CD4-positive, alpha-beta T cell (primary cell): ENCODE results near the gene LRRC42. TPM values are rescaled to one million over a fixed set of nuclear protein-coding genes. Genes with fewer than 3 reads are reported as not detected.

Source experiments
- ATAC-seq: fragments of 200-7000 bp; cut with Tn5 transposase; one replicate; pipeline ENCODE4 v1.10.0; 2022; ENCODE audit warnings: mild to moderate bottlenecking; ENCODE audit not compliant: poor library complexity
- CTCF ChIA-PET: fragments of 350-600 bp; sonication (Branson Sonifier 250); formaldehyde crosslinking; loops from one replicate; lab custom pipeline; 2021; ENCODE audit warnings: antibody characterized with exemption, inconsistent platforms; lab: Charles Lee
- POLR2A ChIA-PET: fragments of 350-600 bp; sonication (Branson Sonifier 250); formaldehyde crosslinking; loops from one replicate; lab custom pipeline; 2021; ENCODE audit warnings: antibody characterized with exemption, inconsistent platforms; lab: Charles Lee
- DNase-seq, 14 experiments: peaks; one replicate each; pipeline ENCODE4 v3.0.0-alpha.2; 2013 to 2020; ENCODE audit warnings: mixed read lengths in 2 of 14
- H3K27ac ChIP-seq, 2 donors: one replicate each; pipeline versions ENCODE4 v1.5.1 to v1.7.0; 2013; ENCODE audit warnings: low read length in 2 of 2, low read depth in 1 of 2, mild to moderate bottlenecking in 1 of 2
- H3K27me3 ChIP-seq, 2 experiments: 1 replicate in 1 of 2; 2 replicates in 1 of 2; pipeline versions ENCODE4 v1.6.1 to v1.7.0; 2013; ENCODE audit warnings: low read length in 2 of 2, control low read depth in 1 of 2, mild to moderate bottlenecking in 1 of 2, moderate library complexity in 1 of 2; ENCODE audit not compliant: insufficient read depth in 2 of 2, control insufficient read depth in 1 of 2
- H3K36me3 ChIP-seq: one replicate; pipeline ENCODE4 v1.6.1; 2013; ENCODE audit warnings: low read length, control low read depth; ENCODE audit not compliant: insufficient read depth
- H3K4me1 ChIP-seq: one replicate; pipeline ENCODE4 v1.6.1; 2013; ENCODE audit warnings: low read length, control low read depth; ENCODE audit not compliant: insufficient read depth
- H3K4me3 ChIP-seq: one replicate; pipeline ENCODE4 v1.5.1; 2013; ENCODE audit warnings: mild to moderate bottlenecking, low read length, moderate library complexity
- H3K9me3 ChIP-seq, 2 experiments: 1 replicate in 1 of 2; 2 replicates in 1 of 2; pipeline versions ENCODE4 v1.6.1 to v1.7.0; 2013; ENCODE audit warnings: low read length in 2 of 2, mild to moderate bottlenecking in 2 of 2, control low read depth in 1 of 2, moderate library complexity in 1 of 2; ENCODE audit not compliant: control insufficient read depth in 1 of 2, insufficient read depth in 1 of 2
- H3K27ac Mint-ChIP-seq: one replicate; pipeline ENCODE4 v1.8.0; 2020; ENCODE audit warnings: mixed read lengths
- H3K27me3 Mint-ChIP-seq: one replicate; pipeline ENCODE4 v1.8.0; 2021; ENCODE audit warnings: mixed read lengths
- H3K36me3 Mint-ChIP-seq: one replicate; pipeline ENCODE4 v1.8.0; 2021; ENCODE audit warnings: low read depth, mixed read lengths
- H3K4me1 Mint-ChIP-seq: one replicate; pipeline ENCODE4 v1.8.0; 2021; ENCODE audit warnings: low read depth, mixed read lengths
- H3K4me3 Mint-ChIP-seq: one replicate; pipeline ENCODE4 v1.8.0; 2020; ENCODE audit warnings: mild to moderate bottlenecking, mixed read lengths
- H3K9me3 Mint-ChIP-seq: one replicate; pipeline ENCODE4 v1.8.0; 2020; ENCODE audit warnings: mixed read lengths
- intact Hi-C, 2 experiments: fragments of 100-400 bp; cut with DNase I in 1 of 2; cut with micrococcal nuclease in 1 of 2; formaldehyde crosslinking; loops; one replicate each; pipeline versions ENCODE4 v1.15.1 to v1.9.0; 2023 to 2025; cut with DNase I, micrococcal nuclease
- total RNA-seq, 174 experiments: library from RNA in 2 of 174; stranded (reverse) in 2 of 174; gene quantifications; one replicate each; pipeline ENCODE4 v1.2.3 and lab custom pipeline; 2021 to 2026
- TF ChIP-seq, protein P1 (sequence below): fragments of 200-600 bp; IDR thresholded peaks from one replicate; pipeline ENCODE4 v1.8.0; 2022; ENCODE audit warnings: antibody characterized with exemption, mild to moderate bottlenecking

Gene LRRC42
- total RNA-seq, 2 experiments from 2014 or later = 3.9 to 5.0 TPM

DNA sequence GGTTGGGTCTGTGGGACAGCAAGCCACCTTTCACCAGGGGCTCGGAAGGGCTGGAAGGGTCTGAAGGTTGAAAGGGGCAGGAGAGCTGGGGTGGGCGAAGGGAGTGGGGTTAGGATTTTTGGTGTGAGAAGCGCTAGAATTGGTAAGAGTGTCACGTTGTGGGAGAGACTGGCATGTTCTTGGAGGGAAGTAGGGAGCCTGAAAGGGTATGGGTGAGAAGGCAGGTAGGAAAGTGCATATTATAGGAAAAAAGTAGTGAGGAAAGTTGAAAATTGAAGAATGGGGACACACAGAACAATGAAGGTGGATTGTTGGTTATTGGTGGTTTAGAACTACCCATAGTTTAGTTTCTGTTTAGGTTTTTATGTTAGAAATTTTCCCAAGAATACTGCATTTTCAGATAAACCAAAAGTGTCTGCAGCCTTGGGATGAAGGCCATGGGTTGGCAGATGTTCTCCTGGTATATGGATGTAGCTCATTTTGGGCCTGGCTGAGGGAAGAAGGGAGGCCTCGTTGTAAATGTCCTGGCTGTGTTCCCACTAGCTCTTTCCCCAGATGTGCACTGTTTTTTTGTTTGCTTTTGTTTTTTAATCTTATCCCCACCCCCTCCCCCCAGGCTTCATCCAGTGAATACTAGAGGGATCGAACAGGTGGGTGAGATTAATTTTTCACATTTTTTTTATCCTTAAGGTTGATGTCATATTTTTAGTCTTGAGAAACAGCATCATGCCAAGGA is 1.2 kb downstream of the LRRC42 start:
- no peaks in the 10 kb centered on the region for H3K9me3 Mint-ChIP-seq
- H3K27ac Mint-ChIP-seq = peak overlapping the region; percentile 55
- H3K27ac ChIP-seq = no peak overlapping the region
- POLR2A ChIA-PET = no interaction called here
- TF ChIP-seq, protein P1, sequence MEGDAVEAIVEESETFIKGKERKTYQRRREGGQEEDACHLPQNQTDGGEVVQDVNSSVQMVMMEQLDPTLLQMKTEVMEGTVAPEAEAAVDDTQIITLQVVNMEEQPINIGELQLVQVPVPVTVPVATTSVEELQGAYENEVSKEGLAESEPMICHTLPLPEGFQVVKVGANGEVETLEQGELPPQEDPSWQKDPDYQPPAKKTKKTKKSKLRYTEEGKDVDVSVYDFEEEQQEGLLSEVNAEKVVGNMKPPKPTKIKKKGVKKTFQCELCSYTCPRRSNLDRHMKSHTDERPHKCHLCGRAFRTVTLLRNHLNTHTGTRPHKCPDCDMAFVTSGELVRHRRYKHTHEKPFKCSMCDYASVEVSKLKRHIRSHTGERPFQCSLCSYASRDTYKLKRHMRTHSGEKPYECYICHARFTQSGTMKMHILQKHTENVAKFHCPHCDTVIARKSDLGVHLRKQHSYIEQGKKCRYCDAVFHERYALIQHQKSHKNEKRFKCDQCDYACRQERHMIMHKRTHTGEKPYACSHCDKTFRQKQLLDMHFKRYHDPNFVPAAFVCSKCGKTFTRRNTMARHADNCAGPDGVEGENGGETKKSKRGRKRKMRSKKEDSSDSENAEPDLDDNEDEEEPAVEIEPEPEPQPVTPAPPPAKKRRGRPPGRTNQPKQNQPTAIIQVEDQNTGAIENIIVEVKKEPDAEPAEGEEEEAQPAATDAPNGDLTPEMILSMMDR = no peak
- ATAC-seq = no peak
- intact Hi-C loops = loop anchor here (2.0 to 10.0 kb wide), 8 partner anchors 59 to 1893 kb away; partner anchors contain the start of genes BTF3L4 (in 1 of the 2), CC2D1B (in 1 of the 2), LRP8 (in 1 of the 2) and TTC4 (in 1 of the 2)
- DNase-seq = no peak
- peaks cover 28% of the 10 kb centered on the region for H3K4me1 ChIP-seq
- H3K4me3 Mint-ChIP-seq = peak overlapping the region; percentile 77
- H3K36me3 ChIP-seq = peaks cover 7% of the 10 kb centered on the region
- H3K9me3 ChIP-seq = no peaks in the 10 kb centered on the region
- no peak overlapping the region for H3K4me3 ChIP-seq
- no peaks in the 10 kb centered on the region for H3K27me3 ChIP-seq
- H3K36me3 Mint-ChIP-seq = peaks cover 25% of the 10 kb centered on the region
- no peaks in the 10 kb centered on the region for H3K27me3 Mint-ChIP-seq
- CTCF ChIA-PET = interaction anchor here (0.6 to 4.0 kb wide), 3 partner anchors 12 to 346 kb away, joined by 3 to 22 read pairs (median 4); no protein-coding TSS in a partner anchor
- peaks cover 59% of the 10 kb centered on the region for H3K4me1 Mint-ChIP-seq

DNA sequence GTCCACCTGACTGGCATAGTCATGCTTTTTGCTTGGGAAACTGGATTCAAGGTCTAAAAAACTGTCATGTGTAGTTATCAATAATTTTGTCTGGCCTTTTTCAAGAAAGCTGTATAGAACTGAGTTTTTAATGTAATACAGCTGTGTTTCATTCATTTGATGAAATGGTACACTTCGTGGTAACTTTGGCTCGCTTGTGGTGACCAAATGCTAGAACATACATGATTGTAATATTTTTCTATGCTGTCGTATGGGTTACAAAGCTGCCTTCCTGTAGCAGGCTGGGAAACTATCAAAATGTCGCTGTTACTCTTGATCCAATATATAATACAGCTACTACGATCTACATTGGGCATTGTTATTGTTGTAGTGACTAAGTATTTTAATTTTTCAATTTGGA is 2.1 kb downstream of the LRRC42 start:
- Histone ChIP-seq H3K9me3 (no peaks in the 10 kb centered on the region), H3K27ac (no peak overlapping the region), H3K27me3 (no peaks in the 10 kb centered on the region), H3K4me3 (no peak overlapping the region), H3K4me1 (peaks cover 28% of the 10 kb centered on the region), H3K36me3 (peaks cover 9% of the 10 kb centered on the region)
- peaks cover 34% of the 10 kb centered on the region for H3K36me3 Mint-ChIP-seq
- H3K4me1 Mint-ChIP-seq = peaks cover 49% of the 10 kb centered on the region
- ChIA-PET POLR2A (interaction anchor here (1.5 kb wide), 1 partner anchor 86 kb away, joined by 3 read pairs; no protein-coding TSS in a partner anchor), CTCF (interaction anchor here (1.2 to 4.0 kb wide), 3 partner anchors 11 to 88 kb away, joined by 3 to 22 read pairs (median 14); no protein-coding TSS in a partner anchor)
- no peaks in the 10 kb centered on the region for H3K9me3 Mint-ChIP-seq
- peak overlapping the region; percentile 45 for H3K27ac Mint-ChIP-seq
- TF ChIP-seq, protein P1 = no peak
- ATAC-seq = no peak
- H3K4me3 Mint-ChIP-seq = peak overlapping the region; percentile 68
- intact Hi-C loops = loop anchor here in 1 of 2 experiments (2.0 to 10.0 kb wide), 9 partner anchors 69 to 1893 kb away; partner anchors contain the start of genes BTF3L4, CC2D1B, LRP8 and TTC4
- no peaks in the 10 kb centered on the region for H3K27me3 Mint-ChIP-seq
- no peak for DNase-seq

DNA sequence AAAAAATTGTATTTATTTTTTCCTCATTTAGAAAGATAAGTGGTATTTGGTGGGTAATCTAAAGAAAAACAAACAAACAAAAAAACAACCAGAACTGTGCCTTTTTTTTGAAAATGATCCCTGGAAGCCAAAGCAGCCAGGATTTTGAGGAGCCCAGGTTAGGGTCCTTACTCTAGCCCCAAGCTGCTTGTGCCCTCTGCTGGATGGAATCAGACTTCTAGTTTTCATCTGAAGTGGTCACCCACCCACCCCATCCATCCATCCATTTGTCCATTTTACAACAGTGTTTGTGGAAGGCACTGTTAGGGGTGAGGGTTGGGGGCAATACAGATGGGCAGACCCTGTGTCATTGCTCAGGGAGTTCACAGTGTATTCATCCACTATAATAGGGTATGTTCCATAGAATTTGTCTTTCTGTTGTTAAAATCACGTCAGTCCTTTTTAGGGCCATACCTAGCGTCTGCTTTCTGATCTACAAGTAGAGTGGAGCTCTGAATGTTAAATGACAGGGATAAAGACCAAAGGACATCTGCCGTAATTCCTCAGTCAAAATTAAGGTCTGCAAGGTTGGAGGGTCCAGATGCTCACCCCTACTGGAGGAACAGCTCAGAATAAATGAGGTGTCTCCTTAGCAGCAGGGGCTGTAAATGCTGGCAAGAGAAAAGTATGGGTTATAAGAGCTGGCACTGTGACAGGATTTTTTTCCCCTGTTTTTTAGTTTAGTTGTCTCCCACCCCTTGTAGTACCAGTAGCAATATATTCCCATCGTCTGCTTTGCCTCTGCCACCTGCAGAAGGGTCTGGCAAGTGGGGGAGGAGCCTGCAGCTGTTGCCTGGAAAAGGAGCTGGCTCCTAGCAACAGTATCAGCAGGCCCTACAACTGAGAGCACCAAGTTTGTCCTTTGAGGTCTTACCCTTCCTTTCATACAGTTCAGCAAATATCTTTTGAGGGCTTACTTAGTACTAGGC is 3.2 kb downstream of the LRRC42 start:
- DNase-seq (peak in 4 of 14 experiments; percentile 38 to 55 (median 46)), ATAC-seq (no peak)
- ChIA-PET CTCF (interaction anchor here (1.3 to 4.0 kb wide), 3 partner anchors 10 to 89 kb away, joined by 3 to 22 read pairs (median 14); no protein-coding TSS in a partner anchor), POLR2A (interaction anchor here (1.0 to 1.5 kb wide), 3 partner anchors 87 to 104 kb away, joined by 3 read pairs; partner anchors contain the start of genes TCEANC2 and TMEM59)
- Mint-ChIP-seq H3K27me3 (no peaks in the 10 kb centered on the region), H3K9me3 (no peaks in the 10 kb centered on the region), H3K36me3 (peaks cover 40% of the 10 kb centered on the region), H3K4me3 (peak overlapping the region; percentile 62), H3K27ac (no peak overlapping the region), H3K4me1 (peaks cover 40% of the 10 kb centered on the region)
- TF ChIP-seq, protein P1 = peak; percentile 45
- Histone ChIP-seq H3K27ac (no peak overlapping the region), H3K4me1 (peaks cover 18% of the 10 kb centered on the region), H3K9me3 (no peaks in the 10 kb centered on the region), H3K4me3 (no peak overlapping the region), H3K27me3 (no peaks in the 10 kb centered on the region), H3K36me3 (peaks cover 13% of the 10 kb centered on the region)
- intact Hi-C loops = loop anchor here (1.0 to 10.0 kb wide), 10 partner anchors 71 to 1895 kb away; partner anchors contain the start of genes BTF3L4 (in 1 of the 2), CC2D1B (in 1 of the 2), LRP8 (in 1 of the 2) and TTC4 (in 1 of the 2)
